Adipocyte (in vitro differentiated cells): ENCODE results near the gene OR9A2.
A peak's percentile ranks its signal among the peaks of the same experiment; 100 is the strongest.

Experiments
- DNase-seq: peaks from one replicate; pipeline ENCODE4 v3.0.0-alpha.2; 2015; ENCODE audit warnings: low read depth
- H3K27me3 ChIP-seq: replicated peaks from 2 replicates; pipeline ENCODE4 v1.7.0; 2013; ENCODE audit warnings: mild to moderate bottlenecking, low read length, moderate library complexity; ENCODE audit not compliant: control insufficient read depth, insufficient read depth
- H3K36me3 ChIP-seq: 2 replicates; pipeline ENCODE4 v1.7.0; 2013; ENCODE audit warnings: low read length, mild to moderate bottlenecking, moderate library complexity; ENCODE audit not compliant: control insufficient read depth, insufficient read depth, severe bottlenecking
- H3K4me1 ChIP-seq: 2 replicates; pipeline ENCODE4 v1.7.0; 2013; ENCODE audit warnings: mild to moderate bottlenecking, low read length, moderate library complexity; ENCODE audit not compliant: control insufficient read depth, insufficient read depth
- H3K4me3 ChIP-seq: 2 replicates; pipeline ENCODE4 v1.7.0; 2013; ENCODE audit warnings: mild to moderate bottlenecking, low read length, moderate library complexity
- H3K9ac ChIP-seq: 2 replicates; pipeline ENCODE4 v1.7.0; 2013; ENCODE audit warnings: mild to moderate bottlenecking, low read length, moderate library complexity
- H3K9me3 ChIP-seq: 2 replicates; pipeline ENCODE4 v1.7.0; 2013; ENCODE audit warnings: mild to moderate bottlenecking, low read length, moderate library complexity; ENCODE audit not compliant: control insufficient read depth

Gene OR9A2

GRCh38 chr7:143047326-143047725 lies 20.4 kb upstream of the OR9A2 start:
- no peak for DNase-seq
- H3K27me3 ChIP-seq = peaks cover 5% of the 10 kb centered on the region

GRCh38 chr7:143046426-143046851 lies 19.5 kb upstream of the OR9A2 start:
- no peaks in the 10 kb centered on the region for H3K36me3 ChIP-seq
- peaks cover 27% of the 10 kb centered on the region for H3K4me1 ChIP-seq
- no peak overlapping the region for H3K9ac ChIP-seq
- no peak for DNase-seq
- peaks cover 5% of the 10 kb centered on the region for H3K27me3 ChIP-seq
- no peaks in the 10 kb centered on the region for H3K9me3 ChIP-seq
- no peak overlapping the region for H3K4me3 ChIP-seq

More at GRCh38 chr7:143047326-143047725, 20.4 kb upstream of the OR9A2 start:
- Histone ChIP-seq H3K9ac (no peak overlapping the region), H3K4me3 (no peak overlapping the region), H3K36me3 (no peaks in the 10 kb centered on the region), H3K9me3 (no peaks in the 10 kb centered on the region), H3K4me1 (peaks cover 25% of the 10 kb centered on the region)

GRCh38 chr7:143043391-143043790 lies 16.5 kb upstream of the OR9A2 start:
- H3K4me3 ChIP-seq = peak overlapping the region; percentile 25

GRCh38 chr7:143042790-143043271 lies 15.9 kb upstream of the OR9A2 start:
- peak; percentile 44 for DNase-seq
- no peaks in the 10 kb centered on the region for H3K36me3 ChIP-seq
- peaks cover 15% of the 10 kb centered on the region for H3K4me1 ChIP-seq
- no peaks in the 10 kb centered on the region for H3K9me3 ChIP-seq
- peak overlapping the region; percentile 25 for H3K4me3 ChIP-seq
- no peaks in the 10 kb centered on the region for H3K27me3 ChIP-seq
- peak overlapping the region; percentile 1 for H3K9ac ChIP-seq

More at GRCh38 chr7:143043391-143043790, 16.5 kb upstream of the OR9A2 start:
- DNase-seq = peak; percentile 75
- no peaks in the 10 kb centered on the region for H3K36me3 ChIP-seq
- no peaks in the 10 kb centered on the region for H3K9me3 ChIP-seq
- peaks cover 15% of the 10 kb centered on the region for H3K4me1 ChIP-seq
- H3K27me3 ChIP-seq = no peaks in the 10 kb centered on the region
- peak overlapping the region; percentile 1 for H3K9ac ChIP-seq

- Histone ChIP-seq H3K9me3 (no peaks in the 10 kb centered on the region), H3K9ac (no peak overlapping the region), H3K4me3 (no peak overlapping the region), H3K4me1 (peaks cover 15% of the 10 kb centered on the region), H3K36me3 (no peaks in the 10 kb centered on the region), H3K27me3 (no peaks in the 10 kb centered on the region)
- DNase-seq = peak; percentile 71
These were observed 15.3 kb upstream of the OR9A2 start for GRCh38 chr7:143042159-143042789.

- H3K9me3 ChIP-seq = no peaks in the 10 kb centered on the region
- peaks cover 15% of the 10 kb centered on the region for H3K4me1 ChIP-seq
- H3K9ac ChIP-seq = no peak overlapping the region
- H3K36me3 ChIP-seq = no peaks in the 10 kb centered on the region
- DNase-seq = no peak
- no peak overlapping the region for H3K4me3 ChIP-seq
- no peaks in the 10 kb centered on the region for H3K27me3 ChIP-seq
These were observed 14.4 kb upstream of the OR9A2 start for GRCh38 chr7:143041346-143041745.

GRCh38 chr7:143040209-143040715 lies 13.3 kb upstream of the OR9A2 start:
- Histone ChIP-seq H3K9me3 (no peaks in the 10 kb centered on the region), H3K36me3 (no peaks in the 10 kb centered on the region), H3K27me3 (no peaks in the 10 kb centered on the region), H3K4me3 (no peak overlapping the region), H3K9ac (no peak overlapping the region), H3K4me1 (peaks cover 15% of the 10 kb centered on the region)
- no peak for DNase-seq

GRCh38 chr7:143038635-143039034 lies 11.7 kb upstream of the OR9A2 start:
- Histone ChIP-seq H3K27me3 (no peaks in the 10 kb centered on the region), H3K9ac (no peak overlapping the region), H3K9me3 (peaks cover 7% of the 10 kb centered on the region), H3K4me1 (peaks cover 15% of the 10 kb centered on the region), H3K4me3 (no peak overlapping the region), H3K36me3 (no peaks in the 10 kb centered on the region)
- DNase-seq = no peak

GRCh38 chr7:143027683-143028082 lies 751 bp upstream of the OR9A2 start:
- no peak overlapping the region for H3K4me3 ChIP-seq
- peaks cover 26% of the 10 kb centered on the region for H3K27me3 ChIP-seq
- H3K4me1 ChIP-seq = no peaks in the 10 kb centered on the region
- H3K36me3 ChIP-seq = no peaks in the 10 kb centered on the region
- H3K9ac ChIP-seq = no peak overlapping the region
- H3K9me3 ChIP-seq = no peaks in the 10 kb centered on the region
- no peak for DNase-seq

- no peaks in the 10 kb centered on the region for H3K36me3 ChIP-seq
- H3K27me3 ChIP-seq = peaks cover 19% of the 10 kb centered on the region
- H3K4me1 ChIP-seq = no peaks in the 10 kb centered on the region
- H3K9ac ChIP-seq = no peak overlapping the region
- no peaks in the 10 kb centered on the region for H3K9me3 ChIP-seq
- no peak overlapping the region for H3K4me3 ChIP-seq
- no peak for DNase-seq
These were observed 1.6 kb downstream of the OR9A2 start for GRCh38 chr7:143025371-143025770.

- H3K27me3 ChIP-seq = peaks cover 13% of the 10 kb centered on the region
- DNase-seq = no peak
- no peak overlapping the region for H3K4me3 ChIP-seq
- no peaks in the 10 kb centered on the region for H3K4me1 ChIP-seq
- H3K9ac ChIP-seq = no peak overlapping the region
- H3K36me3 ChIP-seq = no peaks in the 10 kb centered on the region
- H3K9me3 ChIP-seq = no peaks in the 10 kb centered on the region
These were observed 3.9 kb downstream of the OR9A2 start for GRCh38 chr7:143023047-143023446.
